Right lobe of liver (tissue), 4 donors: ENCODE data around the gene MICU1.

Experiments used
- CTCF ChIP-seq, 4 donors: fragments of 200-600 bp in 3 of 4; fragments of 450-650 bp in 1 of 4; IDR thresholded peaks; one replicate each; pipeline versions ENCODE4 v1.5.1 to v1.8.0; 2016 to 2022; ENCODE audit warnings: antibody characterized with exemption in 4 of 4, mild to moderate bottlenecking in 2 of 4
- POLR2A ChIP-seq: fragments of 450-650 bp; IDR thresholded peaks from one replicate; pipeline ENCODE4 v1.6.1; 2017; ENCODE audit warnings: antibody characterized with exemption, mild to moderate bottlenecking
- donor health status: DM: no; HTN: no; CAD: no.
- donor health status: DM: no; HTN: no; CAD: no.
- donor health status: DM: no; HTN: yes; CAD: no.

- no peak for TF ChIP-seq POLR2A
- TF ChIP-seq CTCF (IDR thresholded peaks at IDR 0.05) = no peak
Observed at GRCh38 chr10:72595436-72595835, 30.4 kb downstream of the MICU1 start.
